HG02588 (cell line): ENCODE data around the gene EGFL7.

ENCODE experiments used
- ATAC-seq: cut with Tn5 transposase; IDR thresholded peaks from one replicate; pipeline ENCODE4 v1.9.1; 2021; ENCODE audit warnings: mild to moderate bottlenecking, moderate library complexity; ENCODE audit not compliant: unreplicated experiment

The EGFL7 gene

DNA sequence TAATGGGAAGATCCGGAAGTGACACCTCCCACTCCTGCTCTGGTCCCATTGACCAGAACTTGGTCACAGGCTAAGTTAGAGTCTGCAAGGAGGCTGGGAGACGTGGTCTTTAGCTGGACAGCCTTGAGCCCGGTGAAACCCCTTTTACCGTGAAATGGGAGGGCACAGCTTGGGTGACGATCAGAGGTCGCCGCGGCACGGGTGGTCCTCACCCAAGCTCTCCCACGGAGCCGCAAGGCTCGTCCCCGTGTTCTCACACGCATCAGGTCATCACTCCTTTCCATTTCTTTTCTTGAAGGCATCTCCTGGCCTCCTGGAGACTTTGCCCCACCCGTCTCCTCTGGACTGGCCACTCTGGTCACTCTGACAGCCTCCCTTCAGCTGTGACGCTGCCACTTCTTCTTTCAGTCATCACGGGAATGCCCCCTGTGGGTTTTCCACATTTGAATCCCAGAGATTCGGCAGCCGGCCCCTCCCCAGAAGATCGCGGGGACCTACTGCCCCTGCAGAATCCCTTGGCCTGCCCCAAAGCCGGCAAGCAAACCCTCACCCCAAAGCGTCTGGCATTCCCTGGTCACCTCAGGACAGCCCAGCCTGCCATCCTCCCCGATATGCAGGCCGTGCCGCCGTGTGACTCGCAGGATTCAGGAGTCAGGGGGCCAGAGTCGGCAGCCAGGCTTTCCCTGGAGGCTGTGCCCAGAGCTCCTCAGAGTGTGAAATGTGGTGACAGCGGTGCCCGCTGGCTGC, 18.9 kb upstream of the EGFL7 start:
- ATAC-seq = no peak

DNA sequence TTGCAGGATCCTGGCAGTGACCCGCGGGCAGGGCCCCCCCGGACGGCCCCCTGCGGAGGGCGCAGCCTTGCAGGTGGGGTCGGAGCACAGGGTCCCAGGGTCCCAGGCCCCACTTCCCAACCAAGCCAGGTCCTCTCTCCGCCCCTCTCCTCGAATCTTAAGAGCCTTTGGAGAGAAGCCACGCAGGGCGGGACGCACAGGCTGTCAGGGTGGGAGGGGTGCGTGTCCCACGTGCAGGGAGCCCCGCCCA, 18.4 kb upstream of the EGFL7 start:
- ATAC-seq = no peak

DNA sequence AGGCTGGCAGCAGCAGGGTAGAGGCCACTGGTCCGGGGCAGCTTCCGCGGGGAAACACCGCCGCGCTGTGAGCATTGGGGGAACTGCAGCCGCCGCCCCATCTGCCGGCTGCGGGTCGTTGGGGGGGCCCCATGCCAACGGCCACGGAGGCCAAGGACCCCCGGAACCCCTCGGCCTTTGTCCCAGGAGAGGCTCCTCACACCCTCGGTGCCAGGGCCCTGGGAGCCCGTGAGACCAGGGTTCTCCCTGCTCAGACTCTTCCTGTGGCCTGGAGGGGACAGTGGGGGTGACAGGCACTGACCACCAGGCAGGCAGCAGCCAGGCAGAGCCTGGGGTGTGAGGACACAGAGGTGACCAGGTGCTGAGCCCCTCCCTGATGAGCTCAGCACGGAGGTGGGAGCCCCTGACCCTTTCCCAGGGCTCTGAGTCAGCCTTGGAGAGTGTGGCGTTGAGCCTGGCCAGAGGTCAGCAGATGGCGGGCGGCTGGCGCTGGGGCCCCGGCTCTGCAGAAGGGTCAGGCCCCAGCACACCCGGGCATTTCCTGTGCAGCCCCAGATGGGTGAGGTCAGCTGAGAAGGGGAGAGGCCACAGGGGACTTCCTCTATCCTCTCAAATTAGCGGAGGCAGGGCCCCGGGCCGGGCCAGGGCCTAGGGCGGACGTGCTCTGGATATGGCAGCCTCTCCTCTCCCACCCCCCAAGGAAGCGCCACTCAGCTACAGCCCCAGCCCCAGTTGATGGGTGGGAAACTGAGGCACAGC, 17.9 kb upstream of the EGFL7 start:
- no peak for ATAC-seq

DNA sequence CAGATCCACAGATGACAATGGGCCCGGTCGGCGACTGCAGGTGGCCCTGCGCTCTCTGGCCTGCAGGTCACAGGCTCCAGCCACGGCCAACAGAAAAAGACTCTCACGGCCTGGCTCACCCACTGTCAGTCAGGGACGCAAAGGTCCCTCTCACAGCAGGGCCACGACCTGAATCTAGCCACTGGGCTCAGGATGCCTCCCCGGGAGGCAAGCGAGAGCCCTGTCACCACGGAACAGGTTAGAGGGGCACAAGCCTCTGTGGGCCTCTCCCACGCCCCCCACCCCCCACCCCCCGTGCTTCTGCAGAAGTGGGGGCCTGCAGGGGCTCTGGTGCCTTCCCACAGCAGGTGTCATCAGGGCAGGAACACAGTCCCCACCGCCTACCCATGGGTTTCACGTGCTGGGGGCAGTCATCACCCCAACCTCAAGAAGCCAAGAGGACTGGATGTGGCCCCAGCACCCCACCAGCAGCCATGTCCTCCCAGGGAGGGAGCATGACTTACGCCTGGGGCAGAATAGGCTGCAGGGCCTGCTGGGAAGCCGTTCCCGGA, 17.3 kb upstream of the EGFL7 start:
- ATAC-seq = no peak

- ATAC-seq = no peak
These were observed 16.6 kb upstream of the EGFL7 start for GRCh38 chr9:136645903-136646754.

DNA sequence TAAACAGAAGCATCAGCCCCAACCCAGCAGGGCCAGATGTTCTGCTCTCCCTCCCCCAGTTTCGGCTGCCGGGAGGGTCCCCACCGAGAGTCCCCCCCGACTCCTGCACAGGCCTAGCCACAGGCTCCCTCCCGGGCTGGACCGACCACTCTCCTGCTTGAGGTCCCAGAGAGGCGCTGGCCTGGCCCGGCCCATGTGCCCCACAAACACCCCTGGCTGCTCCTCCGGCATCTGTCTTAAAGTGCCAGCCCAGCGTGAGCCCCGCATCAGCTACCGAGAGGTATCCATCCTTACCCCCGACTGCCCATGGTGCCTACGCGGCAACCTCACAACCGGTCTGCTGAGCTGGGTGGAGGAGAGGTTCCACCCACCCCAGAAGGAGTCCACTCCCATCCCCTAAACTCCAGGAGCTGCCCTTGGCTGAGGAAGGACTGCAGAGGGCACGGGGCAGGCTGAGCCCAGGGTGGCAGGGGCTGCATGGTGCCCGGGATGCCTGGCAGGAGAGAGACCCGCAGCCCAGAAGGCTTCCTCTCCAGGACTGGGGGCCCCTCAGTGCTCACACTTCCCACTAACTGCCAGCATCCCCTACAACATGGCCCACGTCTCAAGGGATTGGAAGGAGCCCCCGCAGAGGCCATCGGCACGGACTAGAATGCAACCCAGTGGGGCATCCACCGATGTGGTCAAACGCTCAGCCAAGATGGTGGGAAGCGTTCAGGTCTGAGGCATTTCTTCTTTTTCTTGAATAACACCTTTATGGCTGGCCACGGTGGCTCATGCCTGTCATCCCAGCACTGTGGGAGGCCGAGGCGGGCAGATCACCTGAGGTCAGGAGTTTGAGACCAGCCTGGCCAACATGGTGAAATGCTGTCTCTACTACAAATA, 15.6 kb upstream of the EGFL7 start:
- no peak for ATAC-seq

DNA sequence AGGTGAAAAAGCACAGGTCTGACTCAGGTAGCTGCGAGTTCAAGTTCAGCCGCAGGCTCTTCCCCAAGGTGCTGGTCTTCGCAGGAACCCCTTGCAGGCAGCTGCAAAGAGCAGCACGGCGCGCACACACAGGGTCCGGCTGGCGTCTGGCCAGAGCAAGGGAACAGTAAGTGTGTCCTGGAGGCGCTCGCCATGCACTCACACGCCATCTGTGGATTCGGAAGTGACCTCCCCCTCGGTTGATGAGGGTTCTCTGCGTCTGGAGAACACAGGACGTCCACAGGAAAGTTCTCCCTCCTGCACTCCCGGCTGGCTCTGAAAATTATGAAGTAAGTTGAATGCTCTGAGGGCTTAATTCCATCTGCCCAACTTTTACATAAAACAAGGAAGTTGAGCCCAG, 14.0 kb upstream of the EGFL7 start:
- no peak for ATAC-seq

DNA sequence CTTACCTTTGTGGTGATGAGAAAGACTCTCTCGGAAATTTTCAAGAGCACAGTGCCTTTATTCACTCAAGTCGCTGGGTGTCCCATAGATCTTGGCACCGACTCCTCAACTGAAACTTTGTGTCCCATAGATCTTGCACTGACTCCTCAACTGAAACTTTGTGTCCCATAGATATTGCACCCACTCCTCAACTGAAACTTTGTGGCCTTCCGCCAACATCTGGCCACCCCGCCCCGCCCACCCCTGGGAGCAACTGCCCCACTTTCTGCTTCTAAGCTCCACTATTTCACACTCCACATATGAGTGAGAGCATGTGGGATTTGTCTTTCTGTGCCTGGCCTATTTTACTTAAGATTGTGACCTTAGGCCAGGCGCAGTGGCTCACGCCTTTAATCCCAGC, 12.7 kb upstream of the EGFL7 start:
- ATAC-seq = no peak

GRCh38 chr9:136650648-136651047, 12.1 kb upstream of the EGFL7 start:
- ATAC-seq = no peak

DNA sequence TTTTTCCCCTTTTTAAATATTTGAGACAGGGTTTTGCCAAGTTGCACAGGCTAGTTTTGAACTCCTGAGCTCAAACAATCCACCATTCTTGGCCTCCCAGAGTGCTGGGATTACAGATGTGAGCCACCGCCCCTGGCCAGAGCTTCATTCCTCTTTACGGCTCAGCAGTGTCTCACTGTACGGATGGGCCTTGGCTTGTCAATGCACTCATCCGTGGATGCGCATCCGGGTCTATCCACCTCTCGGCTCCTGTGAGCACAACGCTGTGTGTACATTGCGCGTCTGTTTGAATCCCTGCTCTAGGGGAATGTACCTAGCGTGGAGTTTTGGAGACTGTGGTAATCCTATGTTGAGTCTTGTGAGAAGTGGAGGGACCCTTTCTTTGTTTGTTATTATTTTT, 10.9 kb upstream of the EGFL7 start:
- no peak for ATAC-seq

DNA sequence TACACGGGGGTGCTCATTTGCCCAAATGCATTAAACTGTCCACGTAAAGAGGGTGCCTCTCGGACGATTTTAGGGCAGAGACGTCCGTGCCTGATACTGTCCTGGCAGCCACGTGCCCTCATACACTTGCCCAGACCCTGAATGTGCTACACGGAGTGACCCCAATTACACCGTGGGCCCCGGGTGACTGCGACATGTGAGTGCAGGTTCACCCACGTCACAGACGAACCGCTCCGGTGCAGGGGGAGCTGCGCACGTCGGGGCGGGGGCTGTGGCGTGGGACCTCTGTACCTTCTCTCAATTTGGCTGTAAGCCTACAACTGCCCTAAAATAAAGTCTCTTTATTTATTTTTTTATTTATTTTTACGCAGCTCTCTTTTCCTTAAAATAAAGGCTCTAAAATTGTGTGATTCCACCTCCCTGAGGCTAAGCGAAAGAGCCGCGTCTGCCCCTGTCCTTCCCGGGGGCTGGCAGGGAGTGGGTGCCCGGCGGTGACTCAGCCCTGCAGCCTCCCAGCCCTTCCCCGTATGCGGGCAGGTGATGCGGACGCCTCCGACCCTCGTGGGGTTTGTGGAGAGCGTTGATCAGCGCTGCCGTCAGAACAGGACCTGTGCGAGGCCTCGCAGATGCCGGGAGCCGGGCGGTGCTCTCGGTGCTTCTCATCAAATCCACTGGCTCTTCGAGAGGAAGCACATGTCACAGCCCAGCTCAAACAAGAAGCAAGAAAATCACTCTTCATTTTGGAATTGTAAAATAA, 9.2 kb upstream of the EGFL7 start:
- ATAC-seq = no peak

DNA sequence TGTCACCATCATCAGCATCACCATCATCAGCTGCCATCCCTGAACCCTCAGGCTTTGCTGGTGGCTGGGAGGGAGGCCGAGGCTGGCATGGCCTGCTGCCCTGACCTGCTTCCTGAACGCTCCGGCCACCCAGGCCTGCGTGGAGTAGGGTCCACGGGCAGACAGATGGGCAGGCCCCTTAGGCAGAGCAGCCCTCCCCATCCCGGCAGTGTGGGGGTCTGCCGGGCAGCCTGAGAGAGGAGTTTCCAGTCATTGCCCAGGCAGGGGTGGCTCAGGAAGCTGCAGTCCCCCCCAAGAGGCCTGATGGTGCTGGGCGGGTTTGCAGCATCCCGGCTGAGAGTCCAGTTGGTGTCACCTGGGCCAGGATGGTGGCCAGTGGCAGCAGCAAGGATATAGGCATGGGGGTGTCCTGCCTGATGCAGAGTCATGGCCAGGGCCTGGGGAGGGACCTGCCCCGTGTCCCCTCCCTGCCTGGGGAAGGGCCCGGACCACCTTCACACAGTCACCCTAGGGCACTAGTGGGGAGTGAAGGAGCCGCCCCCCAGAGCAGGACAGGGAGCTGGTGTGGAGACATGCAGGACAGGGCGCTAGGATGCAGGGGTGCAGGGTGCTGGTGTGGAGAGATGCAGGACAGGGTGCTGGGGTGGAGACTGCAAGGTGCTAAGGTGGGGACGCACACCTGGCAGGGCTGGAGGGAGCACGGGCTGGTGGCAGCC, 7.7 kb upstream of the EGFL7 start:
- no peak for ATAC-seq

- ATAC-seq = no peak
These were observed 7.1 kb upstream of the EGFL7 start for GRCh38 chr9:136655536-136656182.

- ATAC-seq = no peak
These were observed 6.5 kb upstream of the EGFL7 start for GRCh38 chr9:136656183-136656738.

GRCh38 chr9:136656795-136657611, 5.7 kb upstream of the EGFL7 start:
- ATAC-seq = no peak

GRCh38 chr9:136657974-136658848, 4.5 kb upstream of the EGFL7 start:
- no peak for ATAC-seq
